SK-N-SH treated with all-trans-retinoic acid at 6 μM for 48 hours (cell line): ENCODE measurements around the gene TOM1.

Experiments
- ARNTL ChIP-seq: fragments of 450-650 bp; formaldehyde crosslinking; IDR thresholded peaks from 2 replicates; pipeline ENCODE4 v1.5.0; 2020; ENCODE audit warnings: low read depth, mild to moderate bottlenecking, moderate library complexity, borderline replicate concordance
- PATZ1 ChIP-seq: fragments of 250-450 bp; sonication (Bioruptor Pico); IDR thresholded peaks from 2 replicates; pipeline ENCODE4 v1.8.0; 2020; ENCODE audit warnings: mild to moderate bottlenecking, moderate library complexity, borderline replicate concordance
- ZC3H10 ChIP-seq: fragments of 250-450 bp; sonication (Bioruptor Pico); IDR thresholded peaks from 2 replicates; pipeline ENCODE4 v1.5.1; 2021; ENCODE audit warnings: mild to moderate bottlenecking, moderate library complexity

- TF ChIP-seq PATZ1 (CRISPR knock-in tag) (no peak), ARNTL (CRISPR knock-in tag) (no peak), ZC3H10 (CRISPR knock-in tag) (no peak)
Observed at GRCh38 chr22:35363566-35364086, 63.9 kb downstream of the TOM1 start.
